Hepatocyte (in vitro differentiated cells): Measurements from ENCODE around the gene TBKBP1. TPM values are rescaled to one million over a fixed set of nuclear protein-coding genes. Genes with fewer than 3 reads are reported as not detected.

ENCODE experiments used
- DNase-seq: peaks from one replicate; pipeline ENCODE4 v3.0.0-alpha.2; 2016; ENCODE audit warnings: low spot score
- H2AFZ ChIP-seq: fragments of 200-600 bp; sonication (generic); 2 replicates; pipeline ENCODE4 v1.6.0; 2016; ENCODE audit warnings: antibody characterized with exemption, mild to moderate bottlenecking
- H3K27ac ChIP-seq: fragments of 200-600 bp; sonication (generic); 2 replicates; pipeline ENCODE4 v1.5.1; 2016; ENCODE audit warnings: mild to moderate bottlenecking
- H3K27me3 ChIP-seq: fragments of 200-600 bp; sonication (generic); 2 replicates; pipeline ENCODE4 v1.6.1; 2016
- H3K36me3 ChIP-seq: fragments of 200-600 bp; sonication (generic); replicated peaks from 2 replicates; pipeline ENCODE4 v1.5.1; 2016; ENCODE audit warnings: low read depth; ENCODE audit not compliant: insufficient read depth
- H3K4me1 ChIP-seq: fragments of 200-600 bp; sonication (generic); 2 replicates; pipeline ENCODE4 v1.5.1; 2016; ENCODE audit warnings: mild to moderate bottlenecking, moderate library complexity; ENCODE audit not compliant: insufficient read depth
- H3K4me2 ChIP-seq: fragments of 200-600 bp; sonication (generic); 2 replicates; pipeline ENCODE4 v1.6.0; 2016
- H3K4me3 ChIP-seq: fragments of 200-600 bp; sonication (generic); 2 replicates; pipeline ENCODE4 v1.5.1; 2016; ENCODE audit warnings: mild to moderate bottlenecking
- H3K79me2 ChIP-seq: fragments of 200-600 bp; sonication (generic); 2 replicates; pipeline ENCODE4 v1.6.0; 2017; ENCODE audit warnings: mild to moderate bottlenecking
- H3K9me2 ChIP-seq: fragments of 200-600 bp; sonication (generic); replicated peaks from 2 replicates; pipeline ENCODE4 v1.6.0; 2017; ENCODE audit warnings: mild to moderate bottlenecking; ENCODE audit not compliant: insufficient read depth
- H3K9me3 ChIP-seq: fragments of 200-600 bp; sonication (generic); 2 replicates; pipeline ENCODE4 v1.5.1; 2016; ENCODE audit warnings: low read depth, mild to moderate bottlenecking
- H4K20me1 ChIP-seq: fragments of 200-600 bp; sonication (generic); 2 replicates; pipeline ENCODE4 v1.6.0; 2016; ENCODE audit warnings: mild to moderate bottlenecking; ENCODE audit not compliant: insufficient read depth, poor library complexity, severe bottlenecking
- CTCF ChIP-seq: fragments of 200-600 bp; sonication (generic); IDR thresholded peaks from 2 replicates; pipeline ENCODE4 v1.5.1; 2016; ENCODE audit warnings: antibody characterized with exemption, mild to moderate bottlenecking; ENCODE audit not compliant: poor library complexity
- EZH2 ChIP-seq: fragments of 200-600 bp; sonication (generic); IDR thresholded peaks from 2 replicates; pipeline ENCODE4 v1.6.1; 2016; ENCODE audit warnings: antibody characterized with exemption, mild to moderate bottlenecking, borderline replicate concordance
- EZH2phosphoT487 ChIP-seq: fragments of 200-600 bp; sonication (generic); IDR thresholded peaks from one replicate; pipeline ENCODE4 v1.6.1; 2018; ENCODE audit warnings: antibody characterized with exemption, mild to moderate bottlenecking, low read depth, moderate library complexity; ENCODE audit not compliant: unreplicated experiment, severe bottlenecking
- WGBS: methylation state at CpG from one replicate; pipeline ENCODE4 v1.1.6; 2016; ENCODE audit warnings: low lambda C conversion rate; ENCODE audit errors: missing lambda C conversion rate; 5-methylcytosine and 5-hydroxymethylcytosine counted together
- polyA plus RNA-seq: library from polyadenylated mRNA; unstranded; fragments of >200 nt; fragmentation: Nextera tagmentation; extraction: Ambion mirVana; gene quantifications from 2 replicates; pipeline ENCODE4 v1.2.1, GENCODE V29; 2016
- total RNA-seq: library from RNA; depleted of rRNA; stranded (reverse); fragments of >200 nt; gene quantifications from 2 replicates; pipeline ENCODE4 v1.2.3, GENCODE V29; 2014

TBKBP1 gene
- total and polyA plus RNA-seq, 2 experiments from 2014 or later = 7.5 to 17.8 TPM

- no peaks in the 10 kb centered on the region for H4K20me1 ChIP-seq
- 1% methylated on average over 26 of the region's 73 CpGs for WGBS
- peak; percentile 70 for DNase-seq
- H3K9me2 ChIP-seq = no peaks in the 10 kb centered on the region
- H2AFZ ChIP-seq = peak within 1 kb of the TSS; percentile 56
- H3K79me2 ChIP-seq = no peaks in the 10 kb centered on the region
- H3K4me1 ChIP-seq = no peaks in the 10 kb centered on the region
- no peak within 1 kb of the TSS for H3K27ac ChIP-seq
- peak within 1 kb of the TSS; percentile 96 for H3K4me2 ChIP-seq
- H3K27me3 ChIP-seq = peaks cover 82% of the 10 kb centered on the region
- no peaks in the 10 kb centered on the region for H3K9me3 ChIP-seq
- TF ChIP-seq EZH2 (no peak), CTCF (no peak), EZH2phosphoT487 (peak; percentile 39)
- H3K4me3 ChIP-seq = no peak within 1 kb of the TSS
- H3K36me3 ChIP-seq = no peaks in the 10 kb centered on the region
Observed at GRCh38 chr17:47733047-47733673, 39.2 kb downstream of the TBKBP1 start, which contains the start of gene TBX21. Gene TBX21 (plus strand): TSS chr17:47733236. CDS start chr17:47733455, 219 bp downstream.

DNA sequence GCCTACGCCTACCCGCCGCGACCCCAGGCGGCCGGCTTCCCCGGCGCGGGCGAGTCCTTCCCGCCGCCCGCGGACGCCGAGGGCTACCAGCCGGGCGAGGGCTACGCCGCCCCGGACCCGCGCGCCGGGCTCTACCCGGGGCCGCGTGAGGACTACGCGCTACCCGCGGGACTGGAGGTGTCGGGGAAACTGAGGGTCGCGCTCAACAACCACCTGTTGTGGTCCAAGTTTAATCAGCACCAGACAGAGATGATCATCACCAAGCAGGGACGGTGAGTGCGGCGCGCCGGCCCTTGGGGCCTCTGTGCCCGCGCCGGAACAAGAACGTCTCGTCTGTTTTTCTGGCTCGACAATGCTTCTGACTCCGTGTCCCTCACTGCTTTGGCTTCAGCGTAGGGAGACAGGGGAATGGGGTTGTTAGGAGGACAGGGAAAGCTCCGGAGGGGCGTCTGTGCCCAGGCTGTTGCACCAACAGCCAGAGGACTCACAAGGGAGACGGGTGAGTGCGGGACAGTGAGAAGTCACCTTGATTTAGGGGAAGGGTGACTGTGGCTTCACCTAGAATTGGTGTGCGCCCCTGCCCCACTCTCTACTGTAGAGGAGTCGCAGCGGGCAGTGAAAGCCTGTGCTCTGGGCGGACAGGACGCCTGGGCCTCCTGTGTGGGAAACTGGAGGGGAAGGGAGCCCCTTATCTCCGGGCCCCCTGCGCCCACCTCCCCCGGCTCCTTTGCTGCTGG is 39.9 kb downstream of the TBKBP1 start:
- peak overlapping the region; percentile 96 for H3K4me2 ChIP-seq
- H3K36me3 ChIP-seq = no peaks in the 10 kb centered on the region
- H2AFZ ChIP-seq = no peak overlapping the region
- H3K4me1 ChIP-seq = no peaks in the 10 kb centered on the region
- H3K79me2 ChIP-seq = no peaks in the 10 kb centered on the region
- no peaks in the 10 kb centered on the region for H3K9me2 ChIP-seq
- 12% methylated on average over 53 of the region's 60 CpGs for WGBS
- H3K9me3 ChIP-seq = no peaks in the 10 kb centered on the region
- peaks cover 77% of the 10 kb centered on the region for H3K27me3 ChIP-seq
- H3K4me3 ChIP-seq = no peak overlapping the region
- no peaks in the 10 kb centered on the region for H4K20me1 ChIP-seq
- no peak for DNase-seq
- TF ChIP-seq CTCF = no peak
- peak; percentile 58 for TF ChIP-seq EZH2phosphoT487
- TF ChIP-seq EZH2 = peak; percentile 83
- H3K27ac ChIP-seq = no peak overlapping the region

GRCh38 chr17:47735139-47735464 is 41.1 kb downstream of the TBKBP1 start:
- Histone ChIP-seq H3K4me1 (no peaks in the 10 kb centered on the region), H3K36me3 (no peaks in the 10 kb centered on the region), H4K20me1 (no peaks in the 10 kb centered on the region), H3K79me2 (no peaks in the 10 kb centered on the region), H3K9me2 (no peaks in the 10 kb centered on the region), H3K4me3 (no peak overlapping the region), H3K4me2 (no peak overlapping the region), H3K9me3 (no peaks in the 10 kb centered on the region), H3K27ac (no peak overlapping the region), H2AFZ (no peak overlapping the region), H3K27me3 (peaks cover 70% of the 10 kb centered on the region)
- DNase-seq = no peak
- TF ChIP-seq CTCF (no peak), EZH2 (no peak), EZH2phosphoT487 (no peak)
- 85% methylated on average over 3 of the region's 3 CpGs for WGBS
